Loucy (cell line): ENCODE results near the gene NUTF2.

Experiments used
- CTCF ChIP-seq: fragments of 200-600 bp; sonication (generic); conservative IDR thresholded peaks from 2 replicates; pipeline ENCODE4 v1.5.1; 2014; ENCODE audit warnings: mild to moderate bottlenecking, antibody characterized with exemption, low read length
- EZH2phosphoT487 ChIP-seq: fragments of 200-600 bp; IDR thresholded peaks from 2 replicates; pipeline ENCODE4 v1.6.1; 2018; ENCODE audit warnings: antibody characterized with exemption, mild to moderate bottlenecking, moderate library complexity, borderline replicate concordance

GRCh38 chr16:67844497-67844896 is 2.2 kb upstream of the NUTF2 start:
- TF ChIP-seq CTCF (no peak), EZH2phosphoT487 (no peak)
